AG20443 (cell line): ENCODE data around the gene NADSYN1.
"Not testable (repeated sequence)": the region's sequence is repeated elsewhere in the genome, so short reads cannot be mapped to it uniquely, and the experiment has no call there.

ENCODE experiments used
- DNase-seq: peaks from one replicate; pipeline ENCODE4 v3.0.0; 2012; ENCODE audit warnings: low spot score, mixed read lengths

NADSYN1 gene

DNA sequence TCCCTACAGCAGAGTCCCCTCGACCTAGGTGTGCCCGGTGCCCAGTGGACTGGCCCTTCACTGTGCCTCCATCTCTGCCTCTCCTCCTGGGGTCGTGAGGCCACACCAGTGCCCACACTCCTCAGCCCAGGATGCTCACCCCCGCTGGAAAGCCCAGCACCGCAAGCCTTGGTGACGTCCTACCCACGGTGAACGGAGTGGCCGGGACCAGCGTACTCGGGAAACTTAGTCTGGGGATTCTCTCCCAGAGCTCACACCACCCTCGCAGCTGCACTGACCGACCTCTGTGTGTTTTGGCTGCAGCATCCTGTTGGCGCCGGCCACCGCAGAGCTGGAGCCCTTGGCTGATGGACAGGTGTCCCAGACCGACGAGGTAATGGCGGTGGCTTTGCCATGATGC is 38.5 kb downstream of the NADSYN1 start:
- no peak for DNase-seq

DNA sequence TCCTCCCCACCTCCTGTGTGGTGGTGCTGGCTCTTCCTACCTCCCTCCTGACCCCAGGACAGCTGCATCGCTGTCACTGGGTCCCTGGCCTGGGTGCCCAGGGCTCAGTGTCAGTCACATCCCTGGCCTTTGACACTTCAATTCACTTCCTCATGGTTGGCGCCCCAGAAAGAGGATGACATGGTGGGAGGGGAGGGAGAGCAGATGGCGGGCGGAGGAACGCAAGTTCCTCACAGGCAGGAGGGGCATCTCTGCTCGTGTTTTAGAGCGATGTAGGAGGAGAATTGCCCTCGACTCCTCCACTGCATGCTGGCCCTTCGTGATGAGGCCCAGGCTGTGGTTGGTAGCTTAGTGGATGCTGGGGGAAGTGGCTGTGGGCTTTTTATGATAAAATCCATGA is 38.9 kb downstream of the NADSYN1 start:
- DNase-seq: no peak

DNA sequence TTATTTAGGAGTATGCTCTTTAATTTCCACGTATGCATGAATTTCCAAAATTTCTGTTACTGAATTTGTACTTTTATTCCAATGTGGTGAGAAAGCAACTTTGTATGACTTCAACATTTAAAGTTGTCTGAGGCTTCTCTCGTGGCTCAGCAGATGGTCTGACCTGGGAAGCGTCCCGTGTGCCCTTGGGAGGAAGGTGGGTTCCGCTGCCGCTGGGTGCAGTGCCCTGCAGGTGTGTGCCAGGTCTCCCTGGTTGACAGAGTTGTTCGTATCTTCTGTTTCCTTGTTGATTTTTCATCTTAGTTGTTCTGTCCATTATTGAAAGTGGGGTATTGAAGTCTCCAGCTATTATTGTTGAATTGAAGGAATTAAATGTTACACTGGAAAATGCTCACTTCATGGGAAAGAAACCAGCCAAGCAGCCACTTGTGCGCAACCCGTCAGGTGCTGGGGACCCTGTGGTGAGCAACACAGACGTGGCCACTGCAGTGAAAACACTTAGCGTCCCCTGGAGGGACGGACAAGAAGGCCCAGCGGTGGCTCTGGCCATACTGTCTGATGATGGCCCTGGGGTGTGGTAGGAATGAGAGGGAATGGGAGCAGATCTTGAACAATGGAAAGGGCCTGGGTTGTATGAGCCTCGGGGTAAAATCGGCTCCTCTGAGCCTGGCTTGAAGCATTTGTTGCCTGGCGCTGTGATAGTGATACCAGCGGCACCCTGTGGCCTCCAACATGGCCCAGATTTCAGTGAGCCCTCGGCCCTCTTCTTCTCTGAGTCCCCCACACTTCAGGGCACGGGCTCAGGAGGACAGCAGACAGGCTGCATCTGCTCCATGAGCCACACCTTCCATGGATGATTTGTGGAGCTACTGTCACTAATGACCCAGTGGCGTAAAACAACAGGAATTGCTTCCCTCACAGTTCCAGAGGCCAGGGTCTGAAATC is 42.6 kb downstream of the NADSYN1 start:
- DNase-seq: no peak

DNA sequence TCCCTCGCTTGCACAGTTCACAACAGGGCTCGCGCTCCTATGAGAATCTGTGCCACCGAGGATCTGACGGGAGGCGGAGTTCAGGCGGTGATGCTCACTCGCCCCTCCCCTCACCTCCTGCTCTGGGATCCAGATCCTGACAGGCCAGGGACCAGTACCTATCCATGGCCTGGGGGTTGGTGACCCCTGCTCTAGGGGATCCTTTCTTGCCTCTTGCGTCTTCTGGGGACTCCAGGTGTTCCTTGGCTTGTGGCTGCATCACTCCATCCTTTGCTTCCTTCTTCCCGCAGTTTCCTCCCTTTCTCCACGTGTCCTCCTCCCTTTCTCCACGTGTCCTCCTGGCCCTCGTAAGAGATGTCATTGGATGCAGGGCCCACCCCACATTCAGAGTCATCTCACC is 43.4 kb downstream of the NADSYN1 start:
- no peak for DNase-seq

DNA sequence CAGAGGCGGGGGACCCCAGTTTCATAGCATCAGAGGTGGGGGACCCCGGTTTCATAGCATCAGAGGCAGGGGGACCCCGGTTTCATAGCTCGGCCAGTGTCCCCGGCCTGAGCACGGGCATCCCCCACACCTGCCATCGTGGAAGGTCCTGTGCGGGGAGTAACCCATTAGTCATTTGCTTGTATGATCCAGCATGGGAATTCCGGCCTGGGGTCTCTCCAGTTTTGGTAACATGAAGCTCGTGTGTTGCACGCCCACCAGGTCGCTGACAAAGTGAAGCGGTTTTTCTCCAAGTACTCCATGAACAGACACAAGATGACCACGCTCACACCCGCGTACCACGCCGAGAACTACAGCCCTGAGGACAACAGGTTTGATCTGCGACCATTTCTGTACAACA is 45.1 kb downstream of the NADSYN1 start:
- DNase-seq: no peak

DNA sequence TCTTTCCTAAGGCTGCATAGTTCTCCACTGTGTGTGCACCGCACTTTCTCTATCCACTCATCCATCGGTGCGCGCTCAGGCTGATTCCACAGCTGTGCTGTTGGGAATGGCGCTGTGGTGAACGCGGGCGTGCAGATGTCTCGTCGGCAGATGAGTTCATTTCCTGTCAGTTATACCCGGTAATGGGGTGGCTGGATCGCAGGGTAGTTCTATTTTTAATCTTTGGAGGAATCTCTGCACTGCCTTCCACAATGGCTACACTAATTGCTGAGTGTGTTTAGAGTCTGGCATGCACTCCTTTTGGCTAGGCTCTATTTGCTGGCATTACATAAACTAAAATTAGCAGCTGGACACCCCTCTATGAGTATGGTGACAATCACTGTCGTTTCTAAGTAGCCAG is 46.1 kb downstream of the NADSYN1 start:
- DNase-seq: no peak

DNA sequence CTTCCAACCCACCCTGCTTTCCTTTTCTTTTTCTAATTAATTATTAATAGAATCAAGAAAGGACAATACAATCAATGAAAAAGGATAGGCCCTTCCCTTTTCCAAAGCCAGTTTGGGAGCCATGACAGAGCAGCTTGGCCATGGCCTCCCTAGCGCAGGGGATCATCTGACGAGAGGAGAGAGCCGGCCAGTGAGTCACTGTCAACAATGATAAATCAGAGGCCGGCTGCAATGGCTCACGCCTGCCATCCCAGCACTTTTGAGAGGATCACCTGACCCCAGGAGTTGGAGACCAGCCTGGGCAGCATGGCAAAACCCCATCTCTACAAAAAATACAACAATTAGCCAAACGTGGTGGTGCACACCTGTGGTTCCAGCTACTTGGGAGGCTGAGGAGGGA is 46.5 kb downstream of the NADSYN1 start:
- DNase-seq: no peak

DNA sequence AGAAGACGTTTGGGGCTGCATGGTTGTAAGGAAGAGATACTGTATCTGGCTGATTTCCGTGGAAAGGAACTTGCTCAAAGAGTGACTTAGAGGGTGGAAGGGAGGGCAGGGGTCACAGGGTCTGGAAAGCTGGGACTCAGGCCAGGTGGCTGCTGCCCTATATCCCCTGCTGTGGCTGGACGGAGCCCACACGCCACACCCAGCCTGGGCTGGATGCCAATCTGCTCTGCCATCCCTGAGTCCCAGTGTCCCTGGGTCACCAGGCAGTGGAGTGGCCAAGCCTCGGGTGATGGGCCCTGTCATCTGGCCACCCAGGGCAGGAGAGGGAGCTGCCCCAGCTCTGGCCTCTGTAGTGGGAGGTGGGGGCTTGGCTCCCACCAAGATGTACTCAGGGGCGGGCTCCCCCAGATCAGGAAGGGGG is 47.6 kb downstream of the NADSYN1 start:
- DNase-seq: no peak

DNA sequence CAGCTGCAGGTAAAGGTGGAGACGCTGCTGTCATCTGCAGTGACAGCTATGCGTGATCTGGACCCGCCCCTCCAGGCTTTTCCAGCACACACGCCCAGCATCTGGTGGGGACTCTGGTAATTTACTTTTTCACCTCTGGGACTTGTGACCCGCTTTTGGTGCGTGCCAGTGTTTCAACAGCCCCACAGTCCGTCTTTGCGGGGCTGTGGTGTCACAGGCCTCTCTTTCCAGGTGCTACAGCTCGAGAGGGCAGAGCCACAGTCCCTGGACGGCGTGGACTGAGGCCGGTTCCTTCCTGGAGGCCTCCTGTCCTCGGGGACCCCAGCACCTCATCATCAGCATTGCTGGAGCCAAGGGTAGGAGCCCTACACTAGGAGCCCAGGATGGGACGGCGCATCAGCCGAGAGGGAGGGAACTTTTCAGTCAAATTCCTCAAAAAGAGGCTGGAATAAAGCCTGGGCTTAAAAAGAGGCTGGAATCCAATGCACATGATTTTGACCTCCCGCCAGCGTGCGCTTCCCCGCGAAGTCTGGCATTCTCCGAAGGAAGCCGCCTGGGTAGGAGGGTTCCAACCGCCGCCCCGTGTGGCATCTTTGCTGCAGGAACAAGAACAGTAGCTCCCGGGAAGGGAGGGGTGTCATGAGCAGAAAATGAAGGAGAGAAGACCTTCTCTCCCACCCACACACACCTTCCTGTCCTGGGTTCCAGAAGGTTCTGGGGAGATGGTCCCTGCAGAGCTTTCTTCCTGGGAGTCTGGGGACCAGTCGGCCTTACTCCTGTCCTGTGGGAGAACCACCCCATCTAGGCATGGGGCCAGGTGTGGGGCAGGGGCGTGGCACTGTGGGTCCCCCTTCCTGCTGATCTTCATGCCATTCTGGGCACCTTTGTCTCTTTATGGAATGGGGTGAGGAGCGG is 48.3 kb downstream of the NADSYN1 start:
- DNase-seq: no peak

DNA sequence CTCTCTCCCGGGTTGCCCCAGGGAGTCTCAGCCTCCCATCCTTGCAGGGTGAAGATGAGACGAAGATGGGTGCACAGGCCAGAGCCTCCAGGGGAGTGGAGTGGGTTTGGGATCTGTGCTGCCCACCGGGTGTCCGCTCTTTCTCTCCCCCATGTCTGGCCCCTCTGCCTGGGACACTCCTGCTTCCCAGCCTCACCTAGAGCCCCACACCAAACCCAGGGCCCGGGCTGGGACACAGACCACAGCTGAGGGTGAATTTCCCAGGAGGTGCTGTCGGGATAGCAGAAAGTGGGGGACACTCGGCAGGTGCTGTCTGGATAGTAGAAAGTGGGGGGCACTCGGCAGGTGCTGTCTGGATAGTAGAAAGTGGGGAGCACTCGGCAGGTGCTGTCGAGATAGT is 49.0 kb downstream of the NADSYN1 start:
- no peak for DNase-seq

DNA sequence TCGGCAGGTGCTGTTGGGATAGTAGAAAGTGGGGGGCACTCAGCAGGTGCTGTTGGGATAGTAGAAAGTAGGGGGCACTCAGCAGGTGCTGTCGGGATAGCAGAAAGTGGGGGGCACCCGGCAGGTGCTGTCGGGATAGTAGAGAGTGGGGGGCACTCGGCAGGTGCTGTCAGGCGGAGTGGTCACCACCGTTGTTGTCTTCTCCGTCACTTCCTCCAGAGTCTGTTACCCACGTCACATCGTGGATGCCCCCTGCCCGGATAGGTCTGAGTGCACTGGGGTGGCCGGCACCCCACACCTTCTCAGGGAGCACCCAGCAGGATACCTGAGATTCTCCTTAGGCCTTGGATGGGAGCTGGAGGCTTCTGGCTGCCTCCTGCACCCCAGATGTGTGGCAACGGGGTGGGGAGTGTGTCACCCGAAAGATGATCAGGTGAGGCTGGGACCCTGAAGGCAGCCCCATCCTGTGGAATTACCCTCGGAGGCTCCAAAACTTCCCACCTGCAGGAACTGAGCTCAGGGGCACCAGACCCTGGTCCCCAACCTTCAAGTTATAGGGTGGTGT is 50.0 kb downstream of the NADSYN1 start:
- DNase-seq: no peak

DNA sequence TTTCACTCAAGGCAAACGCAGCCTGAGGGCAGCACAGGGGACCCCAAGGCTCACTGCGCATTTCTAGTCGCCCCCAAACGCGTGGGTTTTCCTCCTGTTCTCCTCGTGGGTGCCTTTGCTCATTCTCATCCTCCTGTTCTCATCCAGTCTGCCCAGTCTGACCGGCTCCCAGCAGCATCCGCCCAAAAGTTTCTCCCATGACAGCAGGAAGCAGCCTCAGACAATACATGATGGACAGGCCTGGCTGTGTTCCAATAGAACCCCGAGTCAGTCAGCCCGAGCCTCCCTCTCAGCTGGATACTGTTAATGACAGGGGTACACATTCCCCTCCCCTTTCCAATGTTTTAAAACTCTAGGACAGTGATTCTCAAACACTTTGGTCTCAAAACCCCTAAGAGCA is 51.5 kb downstream of the NADSYN1 start:
- DNase-seq: no peak

DNA sequence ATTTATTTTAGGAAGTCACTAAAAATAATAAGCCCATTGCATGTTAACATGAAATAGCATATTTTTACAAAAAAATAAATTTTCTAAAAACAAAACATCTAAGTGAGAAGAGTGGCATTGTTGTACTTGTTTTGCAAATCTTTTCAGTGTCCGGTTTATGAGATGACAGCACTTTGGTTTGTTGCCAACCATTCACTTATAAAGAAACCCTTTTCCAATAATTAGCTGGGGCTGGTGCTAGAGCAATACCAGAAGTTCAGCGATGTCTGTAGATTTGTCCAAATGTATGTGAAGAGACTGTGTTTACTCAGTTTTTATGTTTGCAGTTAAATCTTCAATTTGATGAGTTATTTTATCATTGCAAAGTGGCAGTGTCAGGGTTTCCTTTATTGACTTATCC is 52.0 kb downstream of the NADSYN1 start:
- DNase-seq: no peak

DNA sequence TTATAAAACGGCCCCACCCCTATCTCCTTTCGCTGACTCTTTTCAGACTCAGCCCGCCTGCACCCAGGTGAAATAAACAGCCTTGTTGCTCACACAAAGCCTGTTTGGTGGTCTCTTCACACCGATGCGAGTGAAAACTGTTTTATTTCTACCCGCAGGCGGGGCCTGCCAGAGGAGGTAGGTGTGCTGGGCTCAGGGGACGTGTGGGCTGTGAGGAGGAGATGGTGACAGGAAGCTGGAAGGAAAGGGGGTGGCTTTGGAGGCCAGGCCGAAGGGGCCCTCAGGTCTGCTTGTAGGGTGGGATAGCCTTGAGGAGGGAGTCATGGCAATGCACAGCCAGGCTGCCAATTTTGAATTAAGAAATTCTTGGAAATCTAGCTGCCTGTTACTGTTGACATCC is 52.8 kb downstream of the NADSYN1 start:
- DNase-seq: no peak

DNA sequence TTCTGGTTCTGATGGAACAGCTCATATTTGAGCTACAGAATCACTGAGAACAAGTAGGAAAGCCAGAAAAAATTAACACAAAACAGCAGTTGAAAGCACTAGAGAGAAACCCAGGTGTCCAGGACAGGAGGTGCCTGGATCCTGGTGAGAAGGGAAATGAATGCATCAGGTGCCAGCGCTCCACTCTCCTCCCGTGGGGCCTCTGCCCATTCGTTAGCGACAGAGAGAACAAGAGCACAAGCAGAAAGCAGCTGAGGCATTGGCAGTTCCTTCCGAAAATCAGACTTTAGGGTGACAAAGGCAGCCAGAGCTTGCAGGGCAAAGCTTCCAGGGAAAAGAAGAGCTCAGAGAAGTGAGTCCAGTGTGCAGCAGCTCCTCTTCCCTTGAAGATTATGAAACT is 54.1 kb downstream of the NADSYN1 start:
- no peak for DNase-seq

DNA sequence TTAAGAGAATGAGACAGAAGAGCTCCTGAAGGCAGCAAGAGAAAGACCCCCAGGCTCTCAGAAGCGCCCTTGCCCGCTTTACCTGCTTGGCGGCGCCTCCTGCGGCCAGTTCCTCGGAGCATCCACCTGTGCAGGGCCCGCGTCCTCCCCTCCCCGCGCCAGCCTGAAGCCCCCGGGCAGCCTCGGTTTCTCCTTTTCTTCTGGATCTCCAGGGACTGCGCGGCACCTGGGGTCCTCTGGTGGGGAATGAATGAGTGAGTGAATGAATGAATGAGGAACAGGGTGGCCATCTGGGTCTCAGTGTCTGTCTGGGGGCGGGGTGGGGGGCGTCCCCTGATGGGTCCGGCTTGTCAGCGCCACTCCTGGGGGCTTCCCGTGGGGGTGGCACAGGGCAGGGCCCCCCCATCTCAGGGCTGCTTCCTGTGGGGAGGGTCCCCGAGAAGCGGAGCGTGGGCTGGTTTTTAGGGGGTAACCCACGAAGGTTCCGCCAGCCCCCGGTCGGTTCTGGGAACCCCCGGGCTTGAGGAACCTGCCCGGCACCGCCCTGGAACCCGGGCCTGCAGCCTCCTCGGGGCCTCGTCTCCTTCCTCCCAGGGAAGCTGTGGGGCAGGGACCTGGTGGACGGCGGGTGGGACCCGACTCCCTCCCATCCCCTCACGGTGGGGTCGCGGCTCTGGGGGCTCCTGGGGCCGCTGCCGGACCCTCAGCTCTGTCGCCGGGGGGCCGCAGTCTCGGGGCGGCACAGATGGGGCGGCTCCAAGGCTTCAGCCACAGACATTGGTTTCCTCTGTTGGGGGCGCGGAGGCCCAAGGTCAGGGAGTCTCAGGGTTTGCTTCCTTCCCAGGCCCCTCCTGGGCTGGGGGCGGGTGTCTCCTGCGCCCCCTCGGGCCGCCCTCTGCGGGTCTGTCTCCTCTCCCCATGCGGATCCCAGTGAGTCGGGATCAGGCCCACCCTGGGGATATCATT is 65.8 kb downstream of the NADSYN1 start:
- no peak for DNase-seq

DNA sequence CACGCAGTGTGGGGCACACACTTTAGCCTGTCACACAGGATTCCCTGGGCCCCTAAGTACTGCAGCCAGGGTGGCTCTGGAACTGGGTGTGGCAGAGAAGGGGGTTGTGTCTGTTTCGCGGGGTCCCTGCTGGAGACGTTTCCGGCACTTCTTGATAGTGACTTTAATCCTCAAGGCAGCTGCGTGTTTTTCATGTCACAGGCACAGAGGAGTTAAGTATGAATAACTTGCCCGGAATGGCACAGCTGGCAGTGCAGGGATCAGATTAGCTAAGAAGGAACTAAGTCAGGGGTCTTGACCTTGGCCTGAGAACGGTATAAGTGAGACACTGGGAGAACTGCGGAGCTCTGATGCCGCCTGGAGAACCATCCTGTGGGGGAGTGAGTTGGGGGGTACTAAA is 66.5 kb downstream of the NADSYN1 start:
- no peak for DNase-seq

DNA sequence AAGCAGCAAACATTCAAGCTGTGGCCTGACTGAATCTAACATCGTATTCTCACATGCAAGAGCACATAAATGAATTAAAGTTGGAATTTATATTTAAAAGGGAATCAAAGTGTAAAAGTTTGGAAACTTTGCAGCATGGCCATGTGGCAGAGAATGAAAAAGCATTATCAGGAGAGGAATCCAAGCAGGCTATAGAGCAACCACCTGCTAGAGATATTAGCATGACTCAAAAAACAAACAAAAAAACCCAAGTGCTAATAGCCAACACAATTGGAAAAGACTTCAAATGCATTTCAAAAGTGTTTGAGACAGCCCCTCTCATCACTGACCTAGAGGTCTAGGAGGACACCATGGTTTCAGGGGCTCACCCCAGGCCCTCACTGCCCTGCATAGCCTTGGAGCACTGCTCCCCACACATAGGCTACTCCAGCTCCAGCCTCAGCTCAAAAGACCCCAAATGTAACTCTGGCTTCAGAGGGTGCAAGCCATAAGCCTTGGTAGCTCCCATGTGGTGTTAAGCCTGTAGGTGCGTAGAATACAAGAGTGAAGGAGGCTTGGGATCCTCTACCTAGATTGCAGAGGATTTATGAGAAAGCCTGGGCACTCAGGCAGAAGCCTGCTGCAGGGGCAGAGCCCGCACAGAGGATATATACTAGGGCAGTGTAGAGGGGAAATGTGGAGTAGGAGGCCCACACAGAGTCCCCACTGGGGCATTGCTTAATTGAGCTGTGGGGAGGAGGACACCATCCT is 72.4 kb downstream of the NADSYN1 start:
- DNase-seq: no peak

DNA sequence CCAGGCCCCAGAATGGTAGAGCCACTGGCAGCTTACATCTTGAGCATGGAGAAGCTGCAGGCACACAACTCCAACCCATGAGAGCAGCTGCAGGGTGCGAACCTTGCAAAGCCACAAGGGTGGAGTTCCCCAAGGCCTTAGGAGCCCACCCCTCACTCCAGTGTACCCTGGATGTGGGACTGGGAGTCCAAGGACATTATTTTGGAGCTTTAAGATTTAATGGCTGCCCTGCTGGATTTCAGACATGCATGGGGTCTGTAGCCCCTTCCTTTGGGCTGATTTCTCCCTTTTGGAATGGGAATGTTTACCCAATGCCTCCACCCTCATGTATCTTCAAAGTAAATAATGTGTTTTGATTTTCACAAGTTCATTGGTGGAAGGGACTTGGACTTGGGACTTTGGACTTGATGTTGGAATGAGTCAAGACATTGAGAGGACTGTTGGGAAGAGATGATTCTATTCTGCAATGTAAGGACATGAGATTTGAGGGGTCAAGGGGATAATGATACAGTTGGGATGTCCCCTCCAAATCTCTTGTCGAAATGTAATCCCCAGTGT is 73.0 kb downstream of the NADSYN1 start:
- no peak for DNase-seq

DNA sequence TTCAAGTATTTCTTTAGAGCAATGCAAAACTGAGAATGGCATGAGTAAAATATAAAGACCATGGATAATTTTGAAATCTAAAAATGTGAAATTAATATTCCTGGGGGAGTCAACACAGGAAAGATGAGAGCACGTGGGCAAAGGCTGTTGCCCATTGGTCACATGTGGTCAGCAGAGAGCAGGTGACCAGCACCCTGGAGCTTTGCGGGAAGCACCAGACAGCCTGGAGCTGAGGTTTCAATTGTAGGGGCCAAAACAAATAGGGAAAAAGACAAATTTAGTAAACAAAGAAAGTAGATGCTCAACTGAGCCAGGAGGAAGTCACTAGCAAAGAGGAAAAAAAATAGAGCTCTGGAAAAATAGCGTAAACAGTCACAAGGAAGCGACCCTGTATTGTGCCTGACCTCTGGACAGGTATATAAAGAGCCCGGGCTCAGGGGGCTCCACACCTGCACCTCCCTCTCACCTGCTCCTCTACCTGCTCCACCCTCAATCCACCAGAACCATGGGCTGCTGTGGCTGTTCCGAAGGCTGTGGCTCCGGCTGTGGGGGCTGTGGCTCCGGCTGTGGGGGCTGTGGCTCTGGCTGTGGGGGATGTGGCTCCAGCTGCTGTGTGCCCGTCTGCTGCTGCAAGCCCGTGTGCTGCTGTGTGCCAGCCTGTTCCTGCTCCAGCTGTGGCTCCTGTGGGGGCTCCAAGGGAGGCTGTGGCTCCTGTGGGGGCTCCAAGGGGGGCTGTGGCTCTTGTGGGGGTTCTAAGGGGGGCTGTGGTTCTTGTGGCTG is 74.0 kb downstream of the NADSYN1 start, which contains the start of gene KRTAP5-7:
Gene KRTAP5-7, plus strand, starts transcription at position 472 of the 780 bp plus-strand sequence. Its CDS starts 34 bp downstream, at position 506.
- DNase-seq: not testable (repeated sequence)
